Calu3 (cell line): ENCODE data around the gene NR2F2. TPM values are rescaled to one million over a fixed set of nuclear protein-coding genes. Genes with fewer than 3 reads are reported as not detected.

Experiments used
- BruUV-seq: library from RNA; stranded (reverse); fragments of 400-500 nt; replicated peaks from 2 replicates; lab custom pipeline; 2021; lab: Mats Ljungman, UMichigan
- CTCF ChIA-PET: fragments of 300-600 bp; sonication (Branson Sonifier 250); formaldehyde crosslinking; loops from one replicate; lab custom pipeline; 2022; ENCODE audit warnings: antibody characterized with exemption; lab: Charles Lee
- DNase-seq: peaks from one replicate; pipeline ENCODE4 v3.0.0; 2022
- H3K27ac Mint-ChIP-seq: one replicate; pipeline ENCODE4 v1.8.0; 2022; ENCODE audit warnings: mixed read lengths; ENCODE audit not compliant: unreplicated experiment
- H3K27me3 Mint-ChIP-seq: one replicate; pipeline ENCODE4 v1.8.0; 2022; ENCODE audit warnings: mixed read lengths; ENCODE audit not compliant: unreplicated experiment
- H3K36me3 Mint-ChIP-seq: one replicate; pipeline ENCODE4 v1.8.0; 2022; ENCODE audit warnings: mild to moderate bottlenecking, moderate library complexity, mixed read lengths; ENCODE audit not compliant: insufficient read depth, unreplicated experiment
- H3K4me1 Mint-ChIP-seq: one replicate; pipeline ENCODE4 v1.8.0; 2022; ENCODE audit warnings: mild to moderate bottlenecking, low read depth, mixed read lengths; ENCODE audit not compliant: unreplicated experiment
- H3K4me3 Mint-ChIP-seq: one replicate; pipeline ENCODE4 v1.8.0; 2022; ENCODE audit warnings: mild to moderate bottlenecking, low read depth, moderate library complexity, mixed read lengths; ENCODE audit not compliant: unreplicated experiment
- H3K9me3 Mint-ChIP-seq: one replicate; pipeline ENCODE4 v1.8.0; 2022; ENCODE audit warnings: low read depth, mixed read lengths; ENCODE audit not compliant: unreplicated experiment
- intact Hi-C: fragments of 100-400 bp; cut with micrococcal nuclease; formaldehyde crosslinking; loops from one replicate; pipeline ENCODE4 v1.10.0; 2022; ENCODE audit not compliant: unreplicated experiment
- total RNA-seq: library from RNA; stranded (reverse); gene quantifications from 2 replicates; pipeline ENCODE4 v1.2.3, GENCODE V29; 2022
- TF ChIP-seq, protein P1 (sequence below): fragments of 200-600 bp; IDR thresholded peaks from one replicate; pipeline ENCODE4 v1.8.0; 2022; ENCODE audit warnings: antibody characterized with exemption; ENCODE audit not compliant: unreplicated experiment

The NR2F2 gene
- total RNA-seq, 1 experiment from 2014 or later: 158 TPM

DNA sequence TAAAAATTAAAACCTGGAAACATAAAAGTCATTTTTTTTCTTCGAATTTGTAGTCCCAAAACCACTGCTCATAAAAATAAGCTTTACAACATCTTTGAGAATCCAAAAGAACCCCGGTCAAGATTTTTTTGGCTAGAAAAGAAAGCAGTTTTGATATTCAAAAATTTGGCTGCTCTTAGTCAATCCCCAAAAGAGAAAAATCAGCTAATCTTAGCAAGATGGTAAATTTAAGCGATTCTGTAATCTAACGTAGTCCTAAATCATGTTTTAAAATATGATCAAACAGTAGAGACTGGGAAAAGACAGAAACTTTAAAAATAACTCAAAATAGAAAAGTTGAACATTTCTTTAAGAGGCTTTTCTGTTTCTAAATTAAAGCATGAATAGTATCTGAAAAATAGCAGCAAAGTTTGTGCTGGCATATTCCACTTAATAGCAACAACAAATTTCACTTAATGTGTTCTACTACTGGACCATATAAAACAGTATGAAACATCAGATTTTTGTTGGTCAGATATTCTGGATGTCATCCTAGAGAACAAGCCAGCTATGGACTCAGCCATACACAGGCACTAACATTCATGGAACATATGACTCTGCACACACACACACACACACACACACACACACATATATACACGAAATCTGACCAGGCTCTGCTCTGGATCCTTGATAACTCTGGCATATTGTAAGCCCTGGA is 19.1 kb upstream of the NR2F2 start:
- CTCF ChIA-PET: no interaction called here

DNA sequence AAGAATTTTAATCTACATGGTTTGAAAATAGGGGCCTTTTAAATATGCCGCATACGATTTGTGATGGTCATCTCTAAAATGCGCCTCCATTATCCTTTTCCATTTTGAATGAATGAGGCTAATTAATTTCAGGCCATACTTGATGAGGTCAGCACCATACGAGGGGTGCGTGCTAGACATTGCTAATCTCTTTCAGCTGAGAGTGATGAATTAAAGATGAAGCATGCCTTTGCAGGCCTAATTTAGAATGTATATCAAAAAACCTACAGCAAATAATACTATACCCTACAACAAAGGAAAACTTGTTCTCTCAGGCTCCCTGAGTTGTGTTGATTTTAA is 18.6 kb upstream of the NR2F2 start:
- H3K4me3 Mint-ChIP-seq: no peak overlapping the region
- H3K27me3 Mint-ChIP-seq: no peaks in the 10 kb centered on the region
- H3K4me1 Mint-ChIP-seq: peaks cover 43% of the 10 kb centered on the region
- TF ChIP-seq, protein P1, sequence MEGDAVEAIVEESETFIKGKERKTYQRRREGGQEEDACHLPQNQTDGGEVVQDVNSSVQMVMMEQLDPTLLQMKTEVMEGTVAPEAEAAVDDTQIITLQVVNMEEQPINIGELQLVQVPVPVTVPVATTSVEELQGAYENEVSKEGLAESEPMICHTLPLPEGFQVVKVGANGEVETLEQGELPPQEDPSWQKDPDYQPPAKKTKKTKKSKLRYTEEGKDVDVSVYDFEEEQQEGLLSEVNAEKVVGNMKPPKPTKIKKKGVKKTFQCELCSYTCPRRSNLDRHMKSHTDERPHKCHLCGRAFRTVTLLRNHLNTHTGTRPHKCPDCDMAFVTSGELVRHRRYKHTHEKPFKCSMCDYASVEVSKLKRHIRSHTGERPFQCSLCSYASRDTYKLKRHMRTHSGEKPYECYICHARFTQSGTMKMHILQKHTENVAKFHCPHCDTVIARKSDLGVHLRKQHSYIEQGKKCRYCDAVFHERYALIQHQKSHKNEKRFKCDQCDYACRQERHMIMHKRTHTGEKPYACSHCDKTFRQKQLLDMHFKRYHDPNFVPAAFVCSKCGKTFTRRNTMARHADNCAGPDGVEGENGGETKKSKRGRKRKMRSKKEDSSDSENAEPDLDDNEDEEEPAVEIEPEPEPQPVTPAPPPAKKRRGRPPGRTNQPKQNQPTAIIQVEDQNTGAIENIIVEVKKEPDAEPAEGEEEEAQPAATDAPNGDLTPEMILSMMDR: no peak
- no peak overlapping the region for H3K27ac Mint-ChIP-seq
- CTCF ChIA-PET: interaction anchor here (0.6 to 0.8 kb wide), 2 partner anchors 15 to 447 kb away, joined by 3 to 4 read pairs; no protein-coding TSS in a partner anchor
- peaks cover 4% of the 10 kb centered on the region for H3K36me3 Mint-ChIP-seq
- DNase-seq: no peak
- intact Hi-C loops: no loop called here
- no peaks in the 10 kb centered on the region for H3K9me3 Mint-ChIP-seq
- no TSS peak for BruUV-seq

More for the DNA sequence above, 19.1 kb upstream of the NR2F2 start:
- H3K27ac Mint-ChIP-seq: no peak overlapping the region
- peaks cover 38% of the 10 kb centered on the region for H3K4me1 Mint-ChIP-seq
- no peaks in the 10 kb centered on the region for H3K9me3 Mint-ChIP-seq
- H3K36me3 Mint-ChIP-seq: no peaks in the 10 kb centered on the region
- TF ChIP-seq, protein P1: no peak
- no peak for DNase-seq
- no peaks in the 10 kb centered on the region for H3K27me3 Mint-ChIP-seq
- no TSS peak for BruUV-seq
- no peak overlapping the region for H3K4me3 Mint-ChIP-seq
- intact Hi-C loops: no loop called here

DNA sequence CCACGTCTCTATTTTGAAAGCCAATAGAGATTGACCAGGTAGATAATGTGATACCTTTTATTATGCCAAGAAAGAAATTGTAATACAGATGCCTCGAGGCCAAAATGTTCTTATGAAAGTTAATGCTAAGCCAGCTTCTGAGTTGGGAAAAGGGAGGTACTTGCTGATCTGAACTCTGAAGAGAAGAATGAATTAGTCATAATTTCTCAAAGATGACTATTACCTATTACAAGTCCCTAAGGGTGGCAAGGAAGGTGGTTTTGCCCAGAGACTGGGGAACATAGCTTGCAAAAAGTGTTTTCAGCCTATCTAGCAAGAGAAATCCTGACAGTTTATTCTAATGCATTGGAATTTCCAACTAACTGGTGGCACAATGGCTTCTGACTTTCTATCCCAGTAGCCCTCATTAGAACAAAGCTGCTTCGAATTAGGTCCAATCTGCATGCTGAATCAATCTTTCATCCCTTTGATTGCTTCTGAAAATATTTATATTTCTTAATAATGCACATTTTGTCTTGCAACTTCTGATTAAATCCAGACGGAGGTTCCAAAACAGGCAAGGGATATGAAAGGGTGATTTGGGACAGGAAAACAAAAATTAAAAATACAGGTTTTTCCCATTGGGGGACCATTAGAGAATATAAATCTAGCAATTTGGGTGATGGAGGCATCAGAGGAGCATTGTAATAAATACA is 17.7 kb upstream of the NR2F2 start:
- no TSS peak for BruUV-seq
- Mint-ChIP-seq H3K36me3 (peaks cover 13% of the 10 kb centered on the region), H3K4me3 (no peak overlapping the region), H3K27me3 (no peaks in the 10 kb centered on the region), H3K27ac (peak overlapping the region; percentile 13), H3K4me1 (peaks cover 50% of the 10 kb centered on the region), H3K9me3 (no peaks in the 10 kb centered on the region)
- intact Hi-C loops: no loop called here
- CTCF ChIA-PET: interaction anchor here (0.6 to 1.0 kb wide), 3 partner anchors 14 to 448 kb away, joined by 3 to 4 read pairs (median 3); no protein-coding TSS in a partner anchor
- DNase-seq: no peak
- TF ChIP-seq, protein P1: no peak

DNA sequence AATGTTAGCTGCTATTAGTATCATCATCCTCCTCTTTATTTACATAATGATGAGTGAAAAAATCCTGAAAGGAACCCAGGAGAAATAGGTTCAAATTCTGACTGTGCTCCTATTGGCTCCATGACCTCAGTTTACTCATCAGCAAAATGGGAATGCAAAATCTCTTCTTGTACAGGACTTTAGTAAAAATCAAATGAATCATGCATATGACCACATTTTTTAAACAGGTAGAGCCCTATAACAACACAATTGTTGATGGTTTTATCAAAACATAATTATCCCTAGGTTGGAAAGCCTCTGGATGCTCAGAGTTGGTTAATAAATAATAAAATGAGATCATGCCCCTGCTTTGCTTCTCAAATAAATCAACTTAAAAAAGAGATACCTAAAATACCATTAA is 16.0 kb upstream of the NR2F2 start:
- H3K9me3 Mint-ChIP-seq: no peaks in the 10 kb centered on the region
- TF ChIP-seq, protein P1: no peak
- DNase-seq: no peak
- H3K4me1 Mint-ChIP-seq: peaks cover 57% of the 10 kb centered on the region
- H3K36me3 Mint-ChIP-seq: peaks cover 21% of the 10 kb centered on the region
- intact Hi-C loops: no loop called here
- H3K4me3 Mint-ChIP-seq: no peak overlapping the region
- BruUV-seq: no TSS peak
- H3K27me3 Mint-ChIP-seq: no peaks in the 10 kb centered on the region
- peak overlapping the region; percentile 26 for H3K27ac Mint-ChIP-seq
- CTCF ChIA-PET: interaction anchor here (1.5 kb wide), 1 partner anchor 12 kb away, joined by 4 read pairs; no protein-coding TSS in a partner anchor
